Measurements from ENCODE around the gene IL12B.
"Not testable (repeated sequence)": the region's sequence is repeated elsewhere in the genome, so short reads cannot be mapped to it uniquely, and the experiment has no call there.

The IL12B gene

GRCh38 chr5:159332800-159333544, 2.7 kb upstream of the IL12B start:
- no peak for DNase-seq

GRCh38 chr5:159331093-159331973, 1.0 kb upstream of the IL12B start:
- peak; percentile 66 to 75 for DNase-seq

GRCh38 chr5:159324986-159325385, 5.3 kb downstream of the IL12B start:
- DNase-seq = no peak

GRCh38 chr5:159324102-159324755, 6.1 kb downstream of the IL12B start:
- DNase-seq = no peak

- DNase-seq = no peak
Measured at GRCh38 chr5:159322180-159322579, 8.1 kb downstream of the IL12B start.

GRCh38 chr5:159319832-159320231, 10.5 kb downstream of the IL12B start:
- DNase-seq = no peak

GRCh38 chr5:159319363-159319762, 10.9 kb downstream of the IL12B start:
- DNase-seq = no peak

- DNase-seq = no peak
Measured at GRCh38 chr5:159318448-159318847, 11.8 kb downstream of the IL12B start.

GRCh38 chr5:159317849-159318248, 12.4 kb downstream of the IL12B start:
- DNase-seq = no peak

- peak; percentile 23 to 42 for DNase-seq
Measured at GRCh38 chr5:159316519-159317383, 13.5 kb downstream of the IL12B start.

- no peak for DNase-seq
Measured at GRCh38 chr5:159313197-159313596, 17.1 kb downstream of the IL12B start.

GRCh38 chr5:159311063-159311462, 19.2 kb downstream of the IL12B start:
- DNase-seq = no peak

- peak; percentile 30 to 32 for DNase-seq
Measured at GRCh38 chr5:159310511-159310910, 19.8 kb downstream of the IL12B start.

- no peak for DNase-seq
Measured at GRCh38 chr5:159309689-159310433, 20.4 kb downstream of the IL12B start.

GRCh38 chr5:159304961-159305595, 25.2 kb downstream of the IL12B start:
- DNase-seq = no peak

GRCh38 chr5:159303286-159303685, 27.0 kb downstream of the IL12B start:
- DNase-seq = no peak

GRCh38 chr5:159301929-159302860, 28.1 kb downstream of the IL12B start:
- not testable (repeated sequence) for DNase-seq

GRCh38 chr5:159301466-159301865, 28.8 kb downstream of the IL12B start:
- DNase-seq = no peak

GRCh38 chr5:159297300-159297699, 33.0 kb downstream of the IL12B start:
- not testable (repeated sequence) for DNase-seq

GRCh38 chr5:159294921-159295320, 35.4 kb downstream of the IL12B start:
- DNase-seq = no peak
